GM18867 (cell line): ENCODE data around the gene ICAM3.
A peak's percentile ranks its signal among the peaks of the same experiment; 100 is the strongest.

Experiments
- ATAC-seq: cut with Tn5 transposase; IDR thresholded peaks from one replicate; pipeline ENCODE4 v1.9.1; 2021; ENCODE audit warnings: mild to moderate bottlenecking, moderate library complexity; ENCODE audit not compliant: unreplicated experiment

Gene ICAM3

GRCh38 chr19:10321417-10321797, 18.0 kb downstream of the ICAM3 start:
- no peak for ATAC-seq

GRCh38 chr19:10320602-10321416, 18.6 kb downstream of the ICAM3 start:
- ATAC-seq = no peak

DNA sequence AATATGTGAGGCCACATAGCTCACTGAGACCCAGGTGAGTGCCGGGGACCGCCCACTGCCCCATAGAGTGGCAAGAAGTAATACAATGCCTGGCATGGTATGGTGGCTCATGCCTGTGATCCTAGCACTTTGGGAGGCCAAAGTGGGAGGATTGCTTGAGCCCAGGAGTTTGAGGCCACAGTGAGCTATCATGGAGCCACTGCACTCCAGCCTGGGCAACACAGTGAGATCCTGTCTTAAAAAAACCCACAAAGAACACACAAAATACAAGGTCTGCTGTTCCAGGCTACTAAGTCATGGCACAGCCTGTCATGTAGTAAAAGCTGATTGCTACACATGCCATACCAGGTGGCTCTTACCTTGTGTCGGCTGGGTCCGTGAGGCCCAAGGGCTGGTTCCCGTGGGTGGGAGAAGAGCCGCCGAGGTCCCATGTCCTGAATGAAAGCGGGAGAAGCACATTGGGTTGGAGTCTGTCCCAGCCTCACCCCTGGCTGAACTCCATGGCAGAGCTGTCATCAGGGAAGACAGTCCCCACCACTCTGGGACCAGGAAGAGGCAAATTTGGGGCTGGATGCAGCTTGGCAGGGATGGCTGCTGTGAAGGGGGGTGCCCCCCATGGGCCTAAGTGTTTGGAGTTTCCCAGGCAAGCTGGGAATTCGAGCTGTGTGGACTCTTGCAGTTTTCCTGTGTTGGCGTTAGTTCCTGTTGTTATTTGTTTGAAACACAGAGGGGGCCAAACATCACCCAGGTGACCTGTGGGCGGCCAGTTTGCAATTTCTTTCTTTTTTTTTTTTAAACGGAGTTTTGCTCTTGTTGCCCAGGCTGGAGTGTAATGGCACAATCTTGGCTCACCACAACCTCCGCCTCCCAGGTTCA, 20.4 kb downstream of the ICAM3 start:
- ATAC-seq = no peak

- no peak for ATAC-seq
Measured at GRCh38 chr19:10317857-10318462, 21.5 kb downstream of the ICAM3 start.

GRCh38 chr19:10317045-10317856, 22.2 kb downstream of the ICAM3 start:
- no peak for ATAC-seq

DNA sequence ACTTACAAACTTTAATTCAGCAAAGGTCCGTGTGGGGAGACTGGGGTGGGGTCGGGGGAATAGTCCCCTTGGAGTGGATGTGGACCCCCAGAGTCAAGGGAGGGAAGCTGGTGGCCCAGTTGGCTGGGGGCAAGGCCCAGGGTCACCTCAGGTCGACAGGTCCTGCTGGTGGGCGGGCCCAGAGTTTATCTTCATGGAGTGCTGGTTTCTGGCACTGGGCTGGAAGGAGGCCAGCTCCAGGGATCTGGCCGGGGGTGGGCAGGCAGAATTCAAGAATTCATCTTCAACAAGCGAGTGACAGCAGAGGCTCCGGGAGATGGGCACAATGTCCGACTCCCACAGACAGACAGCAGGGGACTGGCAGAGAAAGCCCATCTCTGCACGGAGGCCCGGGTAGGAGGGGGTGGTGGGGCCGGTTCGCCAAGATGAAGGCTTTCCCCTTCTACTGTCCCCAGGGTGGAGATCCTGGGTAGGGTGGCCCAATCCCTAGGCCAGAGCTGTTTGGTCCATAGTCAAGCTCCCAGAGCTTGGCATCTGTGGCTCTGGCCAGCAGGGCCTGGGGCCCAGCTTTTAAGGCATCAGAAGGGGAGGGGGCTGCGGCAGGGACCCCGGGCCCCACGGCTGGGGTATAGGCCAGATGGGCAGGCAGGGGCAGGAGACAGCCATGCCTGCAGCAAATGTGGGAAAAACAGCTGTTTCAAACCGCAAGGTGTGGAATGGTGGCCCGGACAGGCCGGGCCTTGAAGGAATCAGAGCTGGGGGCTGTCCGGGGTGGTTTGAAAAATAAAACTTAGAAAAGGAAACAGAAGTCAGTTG, 23.0 kb downstream of the ICAM3 start:
- no peak for ATAC-seq

DNA sequence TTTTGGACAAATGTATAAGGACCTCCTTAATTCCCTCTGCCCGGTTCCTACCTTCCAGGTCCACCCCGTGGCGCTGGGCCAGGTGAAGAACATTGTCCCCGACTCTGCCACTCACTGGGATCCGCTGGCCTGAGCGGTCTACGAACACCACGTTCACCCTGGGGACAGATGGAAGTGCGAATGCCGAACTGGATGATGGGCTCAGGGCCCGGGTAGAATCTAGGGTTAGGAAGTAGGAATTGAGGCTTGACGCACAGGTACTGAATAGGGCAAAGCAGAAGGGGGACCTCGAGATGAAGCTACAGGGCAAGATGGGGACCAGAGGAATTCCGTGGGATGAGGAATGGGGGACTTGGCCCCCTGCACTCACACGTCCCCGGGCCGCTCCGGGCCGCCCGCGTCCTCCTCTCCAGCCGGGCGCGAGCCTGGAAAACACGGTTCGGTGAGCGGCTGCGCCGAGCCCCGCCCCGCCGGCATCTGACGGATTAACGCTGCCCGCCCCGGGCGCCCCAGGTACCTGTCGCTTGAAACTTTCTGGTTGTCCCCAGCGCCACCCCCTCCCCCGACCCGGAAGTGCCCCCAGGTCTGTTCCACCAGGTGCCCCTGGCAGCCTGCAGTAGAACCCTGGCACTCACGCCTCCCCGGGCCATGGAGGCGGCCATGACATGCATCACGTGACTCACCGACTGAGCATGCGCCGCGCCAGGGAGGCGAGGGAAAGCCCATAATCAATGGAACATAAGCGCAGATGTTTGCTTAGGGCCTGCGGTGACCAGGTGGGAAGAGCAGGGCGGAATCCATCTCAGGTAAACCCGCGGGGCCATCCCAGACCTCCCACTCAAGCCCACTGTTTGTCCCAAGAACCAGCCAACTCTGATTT, 23.8 kb downstream of the ICAM3 start, which contains the start of gene FDX2:
Gene FDX2 (minus strand): TSS at position 681 of the 880 bp plus-strand sequence. CDS start 19 bp downstream, at position 662.
- peak; percentile 54 for ATAC-seq

DNA sequence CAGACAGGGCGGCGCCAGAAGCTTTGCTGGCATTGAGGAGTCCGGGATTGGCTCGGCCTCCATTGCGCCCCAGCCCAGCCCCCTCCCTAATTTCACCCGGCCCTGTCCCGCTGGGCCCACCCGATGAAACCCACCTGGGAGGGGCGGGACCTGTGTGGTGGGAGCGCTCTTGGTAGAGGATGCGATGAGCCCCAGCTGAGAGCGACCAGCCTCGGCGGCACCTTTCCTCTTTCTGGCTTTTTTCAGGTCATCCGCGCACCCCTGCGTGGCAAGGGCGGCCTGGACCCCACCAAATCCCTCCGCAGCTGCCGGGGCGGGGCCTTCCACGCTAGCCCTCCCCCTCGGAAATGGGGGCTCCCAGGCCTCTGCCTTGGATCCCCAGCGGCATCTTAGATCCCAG, 30.0 kb downstream of the ICAM3 start, which contains the start of gene ZGLP1:
Gene ZGLP1 (minus strand): TSS at position 393 of the 400 bp plus-strand sequence.
- no peak for ATAC-seq

DNA sequence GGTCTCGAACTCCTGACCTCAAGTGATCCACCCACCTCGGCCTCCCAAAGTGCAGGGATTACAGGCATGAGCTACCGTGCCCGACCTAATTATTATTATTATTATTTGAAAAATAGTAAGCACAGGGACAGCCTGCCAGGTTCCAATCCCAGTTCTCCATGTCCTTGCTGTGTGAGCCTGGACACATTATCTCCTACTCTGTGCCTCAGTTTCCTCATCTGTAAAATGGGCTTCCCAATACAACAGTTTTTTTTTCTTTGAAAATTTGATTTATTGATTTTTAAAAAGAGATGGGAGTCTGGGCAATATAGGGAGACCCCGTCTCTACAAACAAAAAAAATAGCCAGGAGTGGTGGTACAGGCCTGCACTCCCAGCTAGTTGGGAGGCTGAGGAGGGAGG, 33.1 kb downstream of the ICAM3 start:
- no peak for ATAC-seq

- ATAC-seq = no peak
Measured at GRCh38 chr19:10305139-10305806, 34.2 kb downstream of the ICAM3 start.

DNA sequence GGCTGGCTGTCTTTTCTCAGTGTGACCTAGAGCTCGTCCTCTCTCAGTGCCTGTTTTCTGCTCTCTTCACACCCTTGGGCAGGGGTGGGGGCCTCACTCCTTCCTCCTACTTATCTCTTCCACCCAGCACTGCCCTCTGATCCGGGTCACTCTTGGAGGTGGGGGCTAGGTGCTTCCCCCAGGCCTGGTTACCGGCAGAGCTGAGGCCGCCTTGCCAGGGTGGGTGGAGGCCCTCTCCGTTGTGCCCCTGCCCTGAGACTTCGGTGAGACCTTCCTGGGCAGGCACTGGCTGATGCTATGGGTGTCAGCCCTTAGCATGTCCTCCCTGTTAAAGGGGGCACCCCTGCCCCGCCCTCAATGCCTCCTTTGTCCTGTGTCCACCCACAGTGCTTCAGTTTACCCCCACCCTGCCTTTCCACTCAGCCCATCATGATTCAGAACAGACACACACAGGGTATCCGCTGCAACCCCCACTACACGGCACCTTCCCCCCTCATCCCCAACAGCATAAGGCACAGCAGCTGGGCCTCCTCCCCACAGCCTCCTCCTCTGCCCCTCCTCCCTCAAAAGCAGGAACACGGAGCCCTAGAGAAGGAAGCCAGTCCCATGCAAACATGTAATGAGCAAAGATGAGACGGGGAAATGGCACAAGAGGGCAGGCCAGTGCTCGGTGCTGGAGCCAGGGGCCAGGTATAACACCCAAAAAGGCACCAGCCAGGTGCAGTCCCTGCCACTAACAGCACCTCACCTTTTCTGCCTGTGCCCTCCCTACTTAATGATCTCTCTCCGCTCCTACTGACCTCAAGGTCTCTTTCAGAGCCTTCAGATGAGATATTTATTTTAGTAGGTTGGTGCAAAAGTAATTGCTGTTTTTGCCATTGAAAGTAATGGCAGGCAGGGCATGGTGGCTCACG, 39.6 kb downstream of the ICAM3 start:
- ATAC-seq = no peak

- ATAC-seq = no peak
Measured at GRCh38 chr19:10295847-10296591, 43.4 kb downstream of the ICAM3 start.

GRCh38 chr19:10295305-10295846, 44.0 kb downstream of the ICAM3 start:
- ATAC-seq = peak; percentile 44

DNA sequence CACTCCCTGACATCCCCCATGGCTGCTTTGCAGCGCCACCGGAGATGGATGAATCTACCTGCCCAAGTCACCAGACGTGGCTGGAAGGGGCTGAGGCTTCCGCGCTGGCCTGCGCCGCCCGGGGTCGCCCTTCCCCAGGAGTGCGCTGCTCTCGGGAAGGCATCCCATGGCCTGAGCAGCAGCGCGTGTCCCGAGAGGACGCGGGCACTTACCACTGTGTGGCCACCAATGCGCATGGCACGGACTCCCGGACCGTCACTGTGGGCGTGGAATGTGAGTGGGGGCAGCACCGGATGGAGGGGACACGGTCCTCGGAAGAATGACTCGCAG, 45.1 kb downstream of the ICAM3 start:
- no peak for ATAC-seq

- no peak for ATAC-seq
Measured at GRCh38 chr19:10293637-10294367, 45.6 kb downstream of the ICAM3 start.
